Stimulated activated CD8-positive, alpha-beta memory T cell treated with anti-CD3 and anti-CD28 coated beads, Interleukin-15, amount 100 ng/mL, for 24 hours (primary cell): Measurements from ENCODE around the gene PIGK.

ENCODE experiments used
- DNase-seq: peaks from one replicate; pipeline ENCODE4 v3.0.0-alpha.2; 2020; ENCODE audit warnings: low read depth

PIGK gene

GRCh38 chr1:77039111-77039510 is 180.1 kb downstream of the PIGK start:
- no peak for DNase-seq
